Measurements from ENCODE around the gene LRRC30.
"Not testable (repeated sequence)": the region's sequence is repeated elsewhere in the genome, so short reads cannot be mapped to it uniquely, and the experiment has no call there.

The LRRC30 gene
- long read RNA-seq, donor 1 = 0 reads
- long read RNA-seq, donor 2 = 0 reads
- long read RNA-seq, donor 3 = 0 reads
- long read RNA-seq, donor 4 = 0 reads
- long read RNA-seq, donor 5 = 0 reads
- long read RNA-seq, donor 6 = 0 reads
- long read RNA-seq, donor 7 = 0 reads
- long read RNA-seq, donor 8 = 0 reads

DNA sequence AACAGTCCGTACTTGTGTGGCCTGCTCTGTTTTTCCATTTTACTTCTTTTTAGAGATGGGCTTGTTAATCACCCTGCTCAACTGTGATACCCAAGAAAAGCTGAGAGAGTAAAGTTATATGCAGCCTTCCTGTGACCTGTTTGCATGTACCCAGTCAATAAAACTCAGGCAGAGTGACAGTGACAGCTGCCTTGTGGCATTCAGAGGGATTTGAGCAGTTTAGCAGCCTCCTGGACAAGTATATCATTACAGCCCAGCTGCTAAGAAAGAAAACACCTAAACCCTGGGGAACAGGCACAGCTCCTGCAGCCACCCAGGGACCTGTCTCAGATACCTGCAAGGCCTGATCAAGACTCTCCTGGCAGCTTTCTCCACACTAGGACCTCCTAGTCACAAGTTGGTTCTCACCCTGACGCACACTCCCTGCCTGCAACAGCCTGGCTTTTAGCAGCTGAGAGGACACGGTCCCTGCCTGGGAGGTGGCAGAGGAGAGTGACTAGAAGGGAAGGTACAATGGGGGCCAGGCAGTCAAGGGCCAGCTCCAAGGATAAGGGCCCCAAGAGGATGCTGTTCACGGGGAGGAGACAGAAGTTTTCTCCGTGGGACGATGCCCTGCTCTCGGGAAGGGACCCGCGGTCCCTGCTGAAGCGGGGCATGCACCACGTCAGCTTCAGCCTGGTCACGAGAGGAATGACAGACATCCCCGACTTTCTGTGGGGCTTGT, at the start of gene LRRC30:
Gene LRRC30 (plus strand): TSS at position 464 of the 724 bp plus-strand sequence. CDS start 50 bp downstream, at position 514.
- DNase-seq = peak; percentile 24

DNA sequence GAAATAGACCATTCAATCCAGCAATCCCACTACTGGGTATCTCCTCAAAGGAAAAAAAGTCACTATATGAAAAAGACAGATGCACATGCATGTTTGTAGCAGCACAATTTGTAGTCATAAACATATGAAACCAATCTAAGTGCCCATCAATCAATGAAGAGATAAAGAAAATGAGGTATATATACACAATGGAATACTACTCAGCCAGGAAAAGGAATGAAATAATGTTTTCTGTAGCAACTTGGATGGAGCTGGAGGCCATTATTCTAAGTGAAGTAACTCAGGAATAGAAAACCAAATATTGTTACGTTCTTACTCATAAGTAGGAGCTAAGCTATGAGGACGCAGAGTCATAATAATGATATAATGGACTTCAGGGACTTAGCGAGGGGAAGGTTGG, 45.2 kb upstream of the LRRC30 start:
- DNase-seq = no peak

DNA sequence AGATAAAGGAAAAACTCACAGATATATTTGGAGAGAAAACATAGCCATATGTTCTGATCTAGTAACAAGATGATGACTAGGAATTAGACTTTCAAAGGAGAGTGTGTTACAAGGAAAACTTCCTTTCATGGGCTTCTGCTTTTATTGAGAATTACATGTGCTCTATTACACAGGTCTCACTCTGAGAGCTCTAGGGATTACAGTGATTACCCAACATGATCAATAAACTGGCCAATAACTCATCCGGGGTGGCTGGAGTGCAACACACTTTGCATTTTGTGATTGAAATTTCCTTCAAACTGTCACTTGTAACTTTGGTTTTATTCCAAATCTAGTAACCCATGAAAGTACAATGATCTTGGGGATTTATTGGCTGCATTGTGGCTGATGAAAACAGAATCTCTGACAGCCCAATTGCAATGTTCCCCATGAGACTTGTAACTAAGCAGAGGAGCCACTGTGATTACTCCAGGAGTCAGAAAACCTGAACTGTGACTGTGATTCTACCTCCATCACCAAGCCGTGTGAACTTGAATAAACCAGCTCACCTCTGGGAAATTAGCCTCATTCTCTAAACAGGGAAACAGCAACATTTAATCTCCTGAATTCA, 40.2 kb upstream of the LRRC30 start:
- no peak for DNase-seq

DNA sequence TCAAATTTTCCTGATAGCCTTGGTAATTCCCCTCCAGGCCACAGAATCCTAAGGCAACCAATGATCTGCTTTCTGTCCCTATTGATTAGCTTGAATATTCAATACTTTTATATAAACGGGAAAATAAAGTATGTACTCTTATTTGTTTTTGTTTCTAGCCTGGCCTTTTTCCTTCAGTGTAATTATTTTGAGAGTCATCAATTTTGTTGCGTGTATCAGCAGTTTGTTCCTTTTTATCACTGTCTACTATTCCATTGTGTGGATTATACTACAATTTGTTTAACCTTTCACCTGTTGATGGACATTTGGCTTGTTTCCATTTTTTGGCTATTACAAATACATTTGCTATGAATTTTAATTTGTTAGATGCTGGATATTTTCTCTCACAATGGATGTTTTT, 39.2 kb upstream of the LRRC30 start:
- DNase-seq = no peak

DNA sequence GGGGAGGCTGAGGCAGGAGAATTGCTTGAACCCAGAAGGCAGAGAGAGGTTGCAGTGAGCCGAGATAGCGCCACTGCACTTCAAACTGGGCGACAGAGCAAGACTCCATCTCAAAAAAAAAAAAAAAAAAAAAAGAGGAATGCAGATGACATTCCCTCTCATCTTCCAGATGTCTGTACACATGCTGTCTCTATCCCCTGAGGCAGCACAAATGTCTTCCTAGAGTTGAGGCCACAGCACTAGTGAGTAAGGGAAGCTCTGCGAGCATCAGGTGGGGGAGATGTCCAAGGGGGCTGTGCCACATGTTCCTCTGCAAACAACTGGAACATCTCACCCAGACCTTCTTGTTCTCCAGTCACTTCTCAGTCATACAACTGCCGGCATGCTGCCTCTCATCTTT, 35.6 kb upstream of the LRRC30 start:
- no peak for DNase-seq

DNA sequence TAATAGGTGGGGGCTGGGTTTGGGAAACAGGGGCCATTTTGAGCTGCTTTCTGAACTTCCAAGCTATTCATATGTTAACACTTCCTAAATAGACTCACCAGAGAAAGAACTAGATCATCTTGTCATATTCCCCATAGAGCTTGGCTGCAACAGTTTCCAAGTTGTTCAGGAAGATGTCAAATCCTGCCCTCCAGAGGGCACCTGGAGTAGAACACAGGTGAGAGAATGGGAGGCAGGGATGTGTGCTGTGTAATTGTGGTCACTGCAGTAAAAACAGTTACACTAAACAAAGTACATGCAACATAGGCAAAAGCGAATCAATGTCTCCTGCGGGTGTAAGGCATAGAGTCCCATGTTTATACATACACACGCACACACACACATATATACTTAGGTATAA, 34.5 kb upstream of the LRRC30 start:
- no peak for DNase-seq

DNA sequence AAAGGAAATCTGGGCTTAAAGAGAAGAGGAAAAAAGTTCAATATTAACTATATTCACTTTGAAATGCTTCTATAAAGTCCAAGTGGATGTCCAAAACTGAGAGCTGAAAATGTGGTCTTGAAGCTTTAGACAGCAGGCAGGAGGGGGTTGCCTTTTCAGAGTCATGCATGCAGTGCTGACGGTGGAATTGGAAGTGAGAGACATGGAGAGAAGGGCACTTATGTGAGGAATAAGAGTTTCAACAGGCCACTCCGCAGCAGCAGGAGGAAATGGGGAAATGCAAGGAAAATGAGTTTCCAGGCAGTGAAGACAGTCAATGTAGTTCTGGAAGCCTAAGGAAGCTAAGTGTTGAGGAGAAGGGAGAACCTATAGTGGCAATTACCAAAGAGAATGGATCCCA, 33.0 kb upstream of the LRRC30 start:
- DNase-seq = no peak

DNA sequence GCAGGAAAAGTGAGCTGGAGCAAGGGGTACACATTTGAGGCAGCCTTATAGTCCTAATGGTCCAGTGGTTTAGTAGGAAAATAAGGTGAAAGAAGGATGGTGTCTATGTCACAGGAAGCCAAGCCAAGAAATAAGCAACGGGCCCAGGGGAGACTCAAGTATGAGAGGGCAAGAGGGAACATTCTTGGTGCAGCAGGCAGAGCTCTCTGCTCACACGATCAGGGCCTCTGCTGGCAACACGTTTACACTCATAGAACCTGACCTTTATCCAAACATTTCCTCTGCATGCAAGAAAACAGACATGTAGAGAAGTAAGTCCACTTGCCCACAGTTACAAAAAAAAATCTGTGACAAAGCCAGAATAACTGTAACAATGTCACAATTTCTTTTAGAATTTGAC, 32.6 kb upstream of the LRRC30 start:
- DNase-seq = no peak

DNA sequence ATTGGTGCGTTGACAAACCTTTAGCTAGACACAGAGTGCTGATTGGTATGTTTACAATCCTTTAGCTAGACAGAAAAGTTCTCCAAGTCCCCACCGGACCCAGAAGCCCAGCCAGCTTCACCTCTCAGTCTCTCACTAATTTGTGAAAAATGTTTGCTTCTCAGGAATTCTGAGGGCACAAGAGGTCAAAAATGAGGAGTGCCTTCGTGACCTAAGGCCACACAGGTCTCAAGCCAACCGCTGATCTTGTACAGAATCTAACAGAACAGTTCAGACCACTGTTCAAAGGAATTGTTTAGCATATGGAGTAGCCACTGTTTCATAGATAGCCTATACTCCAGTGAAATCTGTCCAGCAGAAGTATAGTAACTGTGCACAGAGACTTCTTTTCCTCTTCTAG, 29.8 kb upstream of the LRRC30 start:
- no peak for DNase-seq

DNA sequence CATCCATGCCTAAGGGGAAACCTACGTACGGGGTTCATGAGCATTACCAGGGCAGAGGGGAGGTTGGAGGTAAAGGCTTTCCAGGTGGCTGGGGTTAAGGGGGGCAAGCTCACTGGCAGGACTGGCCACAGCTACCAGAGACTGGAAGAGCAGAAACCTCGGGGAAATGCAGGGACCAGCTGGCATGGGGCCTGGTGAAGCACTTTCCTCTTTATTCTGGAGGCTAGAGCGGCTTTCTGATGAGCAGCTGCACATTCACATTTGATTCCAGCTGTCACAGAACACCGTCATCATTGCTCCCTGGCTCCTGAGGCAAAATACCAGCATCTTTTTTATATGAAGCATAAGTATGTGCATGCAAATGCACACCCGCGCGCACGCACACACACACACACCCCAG, 28.7 kb upstream of the LRRC30 start:
- no peak for DNase-seq

DNA sequence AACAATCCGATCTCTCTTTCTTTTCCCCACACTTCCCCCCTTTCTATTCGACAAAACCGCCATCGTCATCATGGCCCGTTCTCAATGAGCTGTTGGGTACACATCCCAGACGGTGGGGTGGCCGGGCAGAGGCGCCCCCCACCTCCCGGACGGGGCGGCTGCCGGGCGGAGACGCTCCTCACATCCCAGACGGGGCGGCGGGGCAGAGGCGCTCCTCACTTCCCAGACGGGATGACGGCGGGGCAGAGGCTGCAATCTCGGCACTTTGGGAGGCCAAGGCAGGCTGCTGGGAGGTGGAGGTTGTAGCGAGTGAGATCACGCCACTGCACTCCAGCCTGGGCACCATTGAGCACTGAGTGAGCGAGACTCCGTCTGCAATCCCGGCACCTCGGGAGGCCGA, 27.3 kb upstream of the LRRC30 start:
- DNase-seq = not testable (repeated sequence)

DNA sequence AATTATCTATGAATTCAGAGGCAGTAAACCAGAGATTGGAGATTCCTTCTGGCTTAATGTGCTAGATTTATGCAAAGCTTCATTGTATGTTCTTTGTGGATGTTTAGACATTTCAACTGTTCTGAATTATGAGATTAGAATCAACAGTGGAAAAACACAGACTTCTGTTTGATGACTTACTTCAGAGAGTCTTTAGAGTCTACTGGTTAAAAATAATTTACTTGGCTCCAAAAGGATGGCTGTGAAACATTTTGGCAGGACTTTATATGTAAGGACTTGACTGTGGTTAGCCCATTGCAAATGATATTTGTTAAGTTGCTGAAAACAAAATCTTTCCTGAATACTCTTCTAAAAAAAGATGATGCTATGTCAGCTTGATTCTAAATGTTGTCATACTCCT, 25.5 kb upstream of the LRRC30 start:
- DNase-seq = no peak

DNA sequence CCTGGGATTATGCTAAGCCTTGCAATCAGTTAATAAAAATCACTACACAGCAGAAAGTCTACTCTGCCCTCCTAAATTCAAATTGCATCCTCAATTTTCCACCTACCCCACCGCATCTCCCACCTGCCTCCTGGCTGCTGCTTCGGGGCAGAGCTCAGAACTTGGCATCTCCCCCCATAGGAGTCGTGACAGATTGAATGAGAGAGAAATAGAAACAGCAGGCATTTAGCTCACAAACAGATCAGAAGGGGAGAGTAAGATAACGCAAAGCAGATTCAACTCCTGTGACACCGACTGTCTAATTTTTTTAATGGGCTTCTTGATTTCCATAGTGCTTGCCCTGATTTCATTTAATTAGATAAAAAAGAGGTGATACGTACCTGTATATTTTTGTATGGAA, 24.7 kb upstream of the LRRC30 start:
- no peak for DNase-seq

DNA sequence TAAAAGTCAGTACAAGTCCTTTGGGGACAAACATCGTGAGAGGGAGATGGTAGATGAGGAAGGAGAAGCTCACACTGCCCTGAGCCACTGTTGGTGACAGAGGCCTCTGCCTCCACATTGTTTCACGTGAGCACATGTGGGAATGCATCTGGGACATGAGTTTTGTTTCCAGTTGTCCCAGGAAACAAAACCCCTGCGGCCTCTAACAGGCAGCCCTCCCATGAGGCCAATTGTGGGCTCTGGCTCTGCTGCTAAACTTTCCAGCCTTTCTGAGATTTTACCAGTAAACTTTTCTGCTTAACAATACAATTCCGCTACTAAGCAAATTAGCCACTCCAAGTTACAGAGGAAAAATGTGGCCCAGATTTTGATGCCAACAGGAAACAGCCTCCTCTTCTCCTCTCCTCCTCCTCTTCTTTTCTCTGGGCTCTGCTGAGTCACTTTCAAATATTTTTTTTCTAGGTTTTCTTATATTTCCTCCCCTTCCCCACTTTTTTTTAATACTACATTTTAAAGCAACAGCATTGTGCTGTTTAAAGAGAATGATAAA, 23.4 kb upstream of the LRRC30 start:
- DNase-seq = no peak

DNA sequence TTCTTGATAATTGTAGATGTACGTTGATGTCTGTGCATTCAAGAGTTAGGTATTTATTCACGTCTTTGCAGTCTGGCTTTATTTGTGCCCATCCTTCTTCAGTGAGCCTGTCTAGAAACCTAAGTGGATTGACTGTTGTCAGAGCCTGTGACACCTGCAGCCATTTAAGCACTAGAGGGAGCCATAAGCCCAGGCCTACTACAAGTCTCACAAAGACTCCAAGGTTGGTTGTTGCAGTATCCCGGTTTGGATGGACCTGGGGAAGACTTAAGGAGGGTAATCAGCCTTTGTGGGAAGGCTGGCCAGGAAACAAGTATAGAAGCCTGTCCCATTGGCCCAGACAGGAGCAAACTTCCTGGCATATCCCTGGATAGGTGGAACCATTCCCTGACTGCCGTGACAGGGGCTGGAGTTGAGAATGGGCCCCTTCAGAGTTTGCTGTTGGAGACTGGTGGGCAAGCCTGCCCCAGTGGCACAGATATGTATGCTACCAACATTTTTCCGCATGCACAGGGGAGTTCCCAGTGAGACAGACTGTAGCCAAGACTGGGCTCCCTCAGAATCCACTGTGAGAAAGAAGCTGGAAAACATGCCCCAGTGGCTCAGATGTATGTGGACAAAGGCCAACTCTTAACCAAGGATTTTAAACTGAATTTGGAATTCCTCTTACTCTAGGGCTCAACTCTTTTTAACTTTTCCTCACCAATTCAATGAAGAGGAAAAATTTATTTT, 9.3 kb upstream of the LRRC30 start:
- DNase-seq = no peak

DNA sequence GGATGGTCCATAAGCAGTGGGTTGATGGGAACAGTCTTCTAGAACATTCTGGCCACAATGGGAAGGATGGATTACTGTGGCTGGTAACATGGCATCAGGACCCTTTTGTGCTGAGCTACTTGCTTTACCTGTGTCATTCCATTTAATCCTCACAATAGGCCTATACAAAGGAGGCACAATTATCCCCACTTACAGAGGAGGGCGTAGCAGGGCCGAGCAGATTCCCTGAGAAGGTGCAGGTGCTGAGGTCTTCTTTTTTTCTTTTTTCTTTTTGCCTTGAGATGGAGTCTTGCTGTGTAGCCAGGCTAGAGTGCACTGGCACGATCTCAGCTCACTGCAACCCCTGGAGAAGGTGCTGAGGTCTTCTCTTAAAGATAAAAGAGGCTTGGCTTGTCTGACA, 6.7 kb upstream of the LRRC30 start:
- DNase-seq = no peak

DNA sequence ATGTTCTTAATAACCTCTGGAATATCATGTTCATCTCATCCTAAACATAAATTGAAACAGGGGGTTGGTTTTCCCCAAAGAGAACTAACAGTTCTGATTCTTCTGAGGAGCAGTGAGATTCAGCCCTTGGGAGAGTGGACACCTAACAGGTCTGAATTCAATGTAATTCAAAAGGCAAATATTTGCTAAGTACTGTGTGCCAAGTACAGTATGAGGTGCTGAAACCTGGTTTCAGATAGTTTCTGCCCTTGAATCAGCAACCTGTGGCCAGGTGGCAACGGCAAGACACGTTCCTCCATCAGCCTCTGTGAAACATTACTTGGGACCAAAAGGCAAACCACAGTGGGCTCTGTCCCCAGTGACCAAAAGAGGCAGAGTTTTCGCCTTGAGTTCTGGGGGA, 1.3 kb downstream of the LRRC30 start:
- no peak for DNase-seq

DNA sequence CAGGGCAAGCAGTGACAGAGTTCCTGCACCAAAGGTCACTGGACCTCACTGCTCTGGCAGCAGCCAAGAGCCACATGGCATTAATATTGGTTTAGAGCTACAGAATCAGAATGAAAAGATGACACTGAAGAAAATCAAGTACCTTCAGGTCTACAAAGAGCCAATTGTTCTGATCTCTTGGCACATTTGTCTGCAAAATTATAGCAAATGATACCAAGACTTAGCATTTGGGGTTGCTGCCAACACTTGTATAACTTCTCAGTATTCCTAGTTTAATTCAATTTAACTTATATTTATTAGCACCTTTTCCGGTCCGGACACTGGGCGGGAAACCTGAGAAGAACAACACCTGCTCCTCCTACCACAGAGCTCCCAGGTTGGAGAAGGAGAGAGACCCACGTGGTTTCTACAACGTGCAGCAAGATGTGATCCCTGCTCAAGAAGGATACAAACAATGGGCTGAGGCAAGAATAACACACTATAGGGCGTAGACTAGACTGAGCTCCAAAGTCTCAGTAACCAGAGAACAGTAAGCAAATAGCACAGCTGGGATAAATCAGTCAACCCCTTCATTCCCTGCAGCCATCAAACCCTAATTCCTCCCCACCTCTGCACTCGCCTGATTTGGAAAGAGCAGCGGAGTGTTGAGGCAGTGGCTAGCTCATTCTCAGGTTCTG, 2.4 kb downstream of the LRRC30 start:
- peak; percentile 31 for DNase-seq

DNA sequence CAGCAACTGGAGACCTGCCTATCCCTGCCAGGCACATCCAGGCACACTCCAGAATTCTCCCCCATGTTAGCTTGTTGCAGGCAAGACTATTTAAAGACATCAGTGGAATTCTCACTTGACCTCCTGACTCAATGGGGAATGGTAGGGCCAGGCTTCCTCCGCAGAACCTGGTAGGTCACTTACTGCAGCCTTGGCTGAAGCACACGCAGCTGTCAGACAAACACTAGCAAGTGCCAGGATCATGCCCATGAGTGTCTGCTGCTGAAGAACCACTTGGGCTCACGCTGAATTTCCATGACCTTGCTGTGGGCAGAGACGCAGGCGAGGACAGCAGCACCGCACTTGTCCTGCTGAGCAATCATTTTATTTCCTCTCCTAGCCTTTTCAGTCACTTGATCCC, 3.2 kb downstream of the LRRC30 start:
- DNase-seq = no peak

DNA sequence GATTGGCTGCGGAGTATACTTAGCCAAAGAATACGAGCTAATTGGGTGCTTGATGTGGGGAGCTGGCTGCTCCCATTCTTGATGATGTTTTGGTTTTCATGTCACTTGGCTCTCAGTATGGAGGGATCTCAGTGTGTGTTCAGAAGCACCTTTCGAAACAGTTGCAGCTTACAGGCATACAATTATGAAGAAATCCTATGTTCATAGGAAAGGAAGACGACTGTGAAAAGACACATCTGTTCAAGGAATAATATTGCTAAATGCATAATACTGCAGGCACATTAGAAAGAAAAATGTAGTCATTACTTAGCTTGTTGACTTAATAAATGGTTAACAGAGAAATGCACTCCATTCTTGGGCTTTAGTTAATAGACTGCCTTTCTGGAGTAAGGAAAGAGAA, 4.1 kb downstream of the LRRC30 start:
- DNase-seq = no peak

DNA sequence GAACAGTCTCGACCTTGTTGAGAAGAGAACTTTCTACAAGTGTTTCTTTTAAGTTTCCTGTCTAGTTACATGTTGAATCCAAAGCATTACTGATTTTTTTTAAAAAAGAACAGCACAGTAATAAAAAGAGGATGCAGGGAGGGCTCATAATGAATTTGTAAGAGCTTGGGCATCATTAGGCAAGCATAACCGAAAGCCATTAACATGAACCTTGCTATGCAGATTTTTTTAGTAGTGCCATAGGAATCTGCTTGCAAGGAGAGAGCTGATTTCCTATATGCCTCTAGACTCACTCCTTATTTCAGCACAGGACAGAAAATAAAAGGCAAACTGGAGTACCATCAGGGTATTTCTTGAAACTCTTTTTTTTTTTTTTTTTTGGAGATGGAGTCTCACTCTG, 5.2 kb downstream of the LRRC30 start:
- DNase-seq = no peak

DNA sequence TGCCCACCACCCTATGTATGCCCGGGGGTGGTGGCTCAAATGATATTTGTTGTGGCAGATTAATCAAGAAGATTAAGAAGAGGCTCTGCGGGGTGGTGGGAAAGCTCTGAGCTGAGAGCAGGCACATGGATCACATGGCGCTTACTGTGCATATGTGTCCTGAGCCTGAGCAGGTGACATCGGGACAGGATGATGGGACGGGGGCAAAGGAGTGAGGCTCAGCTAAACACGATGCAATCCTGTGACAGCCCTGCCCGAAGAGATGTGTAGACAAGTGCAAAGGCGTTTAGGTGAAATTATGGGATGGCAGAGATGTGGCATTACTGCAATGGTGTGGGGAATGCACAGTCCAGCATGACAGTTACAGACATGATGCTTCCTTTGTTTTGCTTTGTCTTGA, 6.0 kb downstream of the LRRC30 start:
- DNase-seq = no peak
